Ishikawa (cell line): ENCODE measurements around the gene GRP.

Experiments used
- MAX ChIP-seq: IDR thresholded peaks from 2 replicates; pipeline ENCODE4 v1.6.1; 2012
- REST ChIP-seq: IDR thresholded peaks from 2 replicates; pipeline ENCODE4 v1.6.1; 2012; ENCODE audit warnings: low read depth, mild to moderate bottlenecking
- TAF1 ChIP-seq: IDR thresholded peaks from 2 replicates; pipeline ENCODE4 v1.6.1; 2012; ENCODE audit warnings: low read depth, mild to moderate bottlenecking

- no peak for TF ChIP-seq MAX
- TF ChIP-seq REST: no peak
- TF ChIP-seq TAF1: no peak
These were observed 1.9 kb upstream of the GRP start for GRCh38 chr18:59218018-59218417.
